Erythroblast (primary cell): ENCODE measurements around the gene HCRTR2.

ENCODE experiments used
- GATA1 ChIP-seq: IDR thresholded peaks from 2 replicates; pipeline ENCODE4 v1.6.1; 2011; ENCODE audit warnings: low read depth, mild to moderate bottlenecking, control low read depth, low read length, moderate library complexity
- POLR2A ChIP-seq: IDR thresholded peaks from 2 replicates; pipeline ENCODE4 v1.6.1; 2011; ENCODE audit warnings: mild to moderate bottlenecking, low read length

DNA sequence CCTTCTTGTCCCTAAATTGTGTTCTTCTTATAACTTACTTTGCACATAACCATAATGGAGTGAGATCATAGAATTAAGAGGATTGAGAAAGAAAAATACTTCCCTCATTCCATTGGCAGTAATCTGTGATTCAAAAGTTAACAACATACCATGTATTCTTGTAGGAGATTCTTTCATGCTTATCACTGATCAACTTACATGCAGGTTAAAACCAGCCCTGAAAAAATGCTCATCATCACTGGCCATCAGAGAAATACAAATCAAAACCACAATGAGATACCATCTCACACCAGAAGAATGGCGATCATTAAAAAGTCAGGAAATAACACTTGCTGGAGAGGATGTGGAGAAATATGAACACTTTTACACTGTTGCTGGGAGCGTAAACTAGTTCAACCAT is 116.4 kb downstream of the HCRTR2 start:
- TF ChIP-seq POLR2A = no peak
- TF ChIP-seq GATA1 = no peak
